GM12872 (cell line): ENCODE measurements around the gene RUNX1.

Source experiments
- CTCF ChIP-seq: IDR thresholded peaks from 3 replicates; pipeline ENCODE4 v1.5.1; 2011; ENCODE audit warnings: low read depth, mild to moderate bottlenecking, low read length, moderate library complexity; ENCODE audit not compliant: insufficient read depth

RUNX1 gene

GRCh38 chr21:34946385-34946840 is 102.7 kb downstream of the RUNX1 start:
- no peak for TF ChIP-seq CTCF

- no peak for TF ChIP-seq CTCF
Measured at GRCh38 chr21:34945288-34945687, 103.8 kb downstream of the RUNX1 start.

- TF ChIP-seq CTCF = no peak
Measured at GRCh38 chr21:34944015-34944755, 104.9 kb downstream of the RUNX1 start.

- TF ChIP-seq CTCF = no peak
Measured at GRCh38 chr21:34942911-34943310, 106.2 kb downstream of the RUNX1 start.

GRCh38 chr21:34941162-34941561 is 107.9 kb downstream of the RUNX1 start:
- no peak for TF ChIP-seq CTCF

GRCh38 chr21:34939673-34940331 is 109.3 kb downstream of the RUNX1 start:
- TF ChIP-seq CTCF = no peak

- TF ChIP-seq CTCF = no peak
Measured at GRCh38 chr21:34938089-34938764, 110.9 kb downstream of the RUNX1 start.
